Esophagus muscularis mucosa (tissue), 4 donors: ENCODE data around the gene TRUB2. TPM values are rescaled to one million over a fixed set of nuclear protein-coding genes. Genes with fewer than 3 reads are reported as not detected.

Source experiments
- DNase-seq: peaks from one replicate; pipeline ENCODE4 v3.0.0-alpha.2; 2017; ENCODE audit errors: extremely low spot score
- H3K27ac ChIP-seq, 4 donors: fragments of 200-600 bp; sonication (generic); replicated peaks in 1 of 4; 1 replicate in 3 of 4; 2 replicates in 1 of 4; pipeline ENCODE4 v1.5.1; 2016 to 2019; ENCODE audit warnings: mild to moderate bottlenecking in 1 of 4
- H3K27me3 ChIP-seq, 4 donors: fragments of 200-600 bp; sonication (generic); one replicate each; pipeline versions ENCODE4 v1.5.1 to v1.6.0; 2016 to 2019
- H3K36me3 ChIP-seq, 4 donors: fragments of 200-600 bp; sonication (generic); one replicate each; pipeline ENCODE4 v1.5.1; 2016 to 2019
- H3K4me1 ChIP-seq, 4 donors: fragments of 200-600 bp; sonication (generic); one replicate each; pipeline ENCODE4 v1.5.1; 2016 to 2019
- H3K4me3 ChIP-seq, 4 donors: fragments of 200-600 bp; sonication (generic); 1 replicate in 2 of 4; 2 replicates in 2 of 4; pipeline ENCODE4 v1.5.1; 2016 to 2019; ENCODE audit warnings: mild to moderate bottlenecking in 4 of 4, moderate library complexity in 1 of 4
- H3K9me3 ChIP-seq, 4 donors: fragments of 200-600 bp; sonication (generic); 1 replicate in 3 of 4; 2 replicates in 1 of 4; pipeline ENCODE4 v1.5.1; 2016 to 2019
- CTCF ChIP-seq, 3 experiments: fragments of 200-600 bp in 2 of 3; fragments of 450-650 bp in 1 of 3; sonication (generic) in 2 of 3; IDR thresholded peaks; one replicate each; pipeline ENCODE4 v1.5.1; 2017 to 2019; ENCODE audit warnings: antibody characterized with exemption in 3 of 3, mild to moderate bottlenecking in 2 of 3, moderate library complexity in 1 of 3
- EP300 ChIP-seq: sonication (generic); formaldehyde crosslinking; IDR thresholded peaks from one replicate; pipeline ENCODE4 v1.6.1; 2017; ENCODE audit warnings: antibody characterized with exemption
- POLR2A ChIP-seq: fragments of 450-650 bp; IDR thresholded peaks from one replicate; pipeline ENCODE4 v1.6.1; 2017; ENCODE audit warnings: antibody characterized with exemption, moderate library complexity, mild to moderate bottlenecking, low read depth
- POLR2AphosphoS5 ChIP-seq, 2 donors: sonication (generic); formaldehyde crosslinking; IDR thresholded peaks; one replicate each; pipeline ENCODE4 v1.6.1; 2017; ENCODE audit warnings: antibody characterized with exemption in 2 of 2
- WGBS: methylation state at CpG from one replicate; pipeline ENCODE4 v1.1.5; 2018; 5-methylcytosine and 5-hydroxymethylcytosine counted together
- intact Hi-C: fragments of 100-400 bp; cut with DNase I; formaldehyde crosslinking; loops from one replicate; pipeline ENCODE4 v1.15.1; 2023
- total RNA-seq, 4 donors: library from RNA; depleted of rRNA; stranded (reverse); fragments of >200 nt; gene quantifications; one replicate each; pipeline versions ENCODE4 v1.1.0 to v1.2.1, GENCODE V29; 2016

Gene TRUB2
- total RNA-seq, 4 donors from 2014 or later = 5.4 to 13.2 (median 9.5) TPM

GRCh38 chr9:128361296-128361985, 39.2 kb upstream of the TRUB2 start:
- no peak for TF ChIP-seq POLR2A
- no peak for TF ChIP-seq CTCF (IDR thresholded peaks at IDR 0.05)
- no peak for TF ChIP-seq POLR2AphosphoS5 (IDR thresholded peaks at IDR 0.05)
- TF ChIP-seq EP300 = no peak
- Histone ChIP-seq H3K36me3 (peaks cover 4 to 38% (median 17%) of the 10 kb centered on the region in 4 donors), H3K4me1 (peaks cover 24 to 37% (median 30%) of the 10 kb centered on the region in 4 donors), H3K27ac (peak overlapping the region; percentile 64 to 72 (median 66)), H3K9me3 (no peaks in the 10 kb centered on the region), H3K27me3 (no peaks in the 10 kb centered on the region), H3K4me3 (peak overlapping the region; percentile 48 to 61 (median 54))
- intact Hi-C loops = loop anchor here (5.0 kb wide), 1 partner anchor 51 kb away; no protein-coding TSS in a partner anchor
- WGBS = 58% methylated on average over 11 of the region's 14 CpGs
- DNase-seq = no peak

- 49% methylated on average over 2 of the region's 2 CpGs for WGBS
- intact Hi-C loops = loop anchor here (5.0 kb wide), 1 partner anchor 51 kb away; no protein-coding TSS in a partner anchor
- DNase-seq = no peak
- peaks cover 8 to 44% (median 23%) of the 10 kb centered on the region in 4 donors for H3K36me3 ChIP-seq
- no peaks in the 10 kb centered on the region for H3K9me3 ChIP-seq
- TF ChIP-seq CTCF (IDR thresholded peaks at IDR 0.05) (no peak), POLR2AphosphoS5 (IDR thresholded peaks at IDR 0.05) (no peak), EP300 (no peak)
- H3K4me1 ChIP-seq = peaks cover 24 to 37% (median 30%) of the 10 kb centered on the region in 4 donors
- no peak overlapping the region for H3K4me3 ChIP-seq
- peak overlapping the region; percentile 64 to 72 (median 66) for H3K27ac ChIP-seq
- H3K27me3 ChIP-seq = no peaks in the 10 kb centered on the region
Measured at GRCh38 chr9:128360826-128361225, 38.6 kb upstream of the TRUB2 start.

GRCh38 chr9:128358861-128359260, 36.6 kb upstream of the TRUB2 start:
- no peak for TF ChIP-seq EP300
- no peak for TF ChIP-seq POLR2A
- TF ChIP-seq POLR2AphosphoS5 (IDR thresholded peaks at IDR 0.05) = no peak
- TF ChIP-seq CTCF (IDR thresholded peaks at IDR 0.05) = no peak
- H3K4me3 ChIP-seq = no peak overlapping the region
- H3K27me3 ChIP-seq = no peaks in the 10 kb centered on the region
- no peaks in the 10 kb centered on the region for H3K9me3 ChIP-seq
- peaks cover 13 to 19% (median 17%) of the 10 kb centered on the region in 4 donors for H3K4me1 ChIP-seq
- no peak overlapping the region for H3K27ac ChIP-seq
- no peak for DNase-seq
- H3K36me3 ChIP-seq = peaks cover 22 to 64% (median 40%) of the 10 kb centered on the region in 4 donors
- 85% methylated on average over 4 of the region's 4 CpGs for WGBS
- intact Hi-C loops = no loop called here

- Histone ChIP-seq H3K9me3 (no peaks in the 10 kb centered on the region), H3K4me1 (peaks cover 13 to 19% (median 17%) of the 10 kb centered on the region in 4 donors), H3K27ac (no peak overlapping the region), H3K4me3 (no peak overlapping the region), H3K36me3 (peaks cover 25 to 71% (median 45%) of the 10 kb centered on the region in 4 donors), H3K27me3 (no peaks in the 10 kb centered on the region)
- DNase-seq = no peak
- intact Hi-C loops = no loop called here
- WGBS = 68% methylated on average over 8 of the region's 8 CpGs
- TF ChIP-seq CTCF (IDR thresholded peaks at IDR 0.05) (no peak), POLR2AphosphoS5 (IDR thresholded peaks at IDR 0.05) (no peak), EP300 (no peak), POLR2A (no peak)
Measured at GRCh38 chr9:128358090-128358489, 35.8 kb upstream of the TRUB2 start.
